HL-60 (cell line): ENCODE results near the gene SERPINB7.

Experiments used
- DNase-seq, 2 experiments: peaks; one replicate each; pipeline ENCODE4 v3.0.0-alpha.2; 2010 to 2020; ENCODE audit warnings: low read depth in 1 of 2, low spot score in 1 of 2
- H3K27ac ChIP-seq: fragments of 250-450 bp; sonication (Bioruptor Pico); replicated peaks from 2 replicates; pipeline ENCODE4 v1.5.1; 2020; ENCODE audit warnings: mild to moderate bottlenecking, moderate library complexity
- H3K27me3 ChIP-seq: fragments of 250-450 bp; sonication (Bioruptor Pico); 2 replicates; pipeline ENCODE4 v1.5.1; 2021; ENCODE audit warnings: mild to moderate bottlenecking, moderate library complexity; ENCODE audit not compliant: insufficient read depth, poor library complexity, severe bottlenecking
- H3K4me3 ChIP-seq: replicated peaks from 2 replicates; pipeline ENCODE4 v1.5.1; 2011; ENCODE audit warnings: mild to moderate bottlenecking, control low read depth, low read length; ENCODE audit not compliant: insufficient read depth
- GABPA ChIP-seq: IDR thresholded peaks from 2 replicates; pipeline ENCODE4 v1.6.1; 2012; ENCODE audit warnings: low read depth
- POLR2AphosphoS5 ChIP-seq: IDR thresholded peaks from 2 replicates; pipeline ENCODE4 v1.6.1; 2012; ENCODE audit warnings: low read depth
- SPI1 ChIP-seq: IDR thresholded peaks from 2 replicates; pipeline ENCODE4 v1.6.1; 2012; ENCODE audit warnings: low read depth, mild to moderate bottlenecking, borderline replicate concordance
- TF ChIP-seq, protein P1 (sequence below): IDR thresholded peaks from one replicate; pipeline ENCODE4 v1.5.1; 2011; ENCODE audit warnings: low read length, control low read depth, inconsistent platforms; ENCODE audit not compliant: insufficient read depth
- TF ChIP-seq, protein P2 (sequence below): IDR thresholded peaks from 2 replicates; pipeline ENCODE4 v1.6.1; 2012; ENCODE audit warnings: low read depth; ENCODE audit not compliant: insufficient replicate concordance

SERPINB7 gene

DNA sequence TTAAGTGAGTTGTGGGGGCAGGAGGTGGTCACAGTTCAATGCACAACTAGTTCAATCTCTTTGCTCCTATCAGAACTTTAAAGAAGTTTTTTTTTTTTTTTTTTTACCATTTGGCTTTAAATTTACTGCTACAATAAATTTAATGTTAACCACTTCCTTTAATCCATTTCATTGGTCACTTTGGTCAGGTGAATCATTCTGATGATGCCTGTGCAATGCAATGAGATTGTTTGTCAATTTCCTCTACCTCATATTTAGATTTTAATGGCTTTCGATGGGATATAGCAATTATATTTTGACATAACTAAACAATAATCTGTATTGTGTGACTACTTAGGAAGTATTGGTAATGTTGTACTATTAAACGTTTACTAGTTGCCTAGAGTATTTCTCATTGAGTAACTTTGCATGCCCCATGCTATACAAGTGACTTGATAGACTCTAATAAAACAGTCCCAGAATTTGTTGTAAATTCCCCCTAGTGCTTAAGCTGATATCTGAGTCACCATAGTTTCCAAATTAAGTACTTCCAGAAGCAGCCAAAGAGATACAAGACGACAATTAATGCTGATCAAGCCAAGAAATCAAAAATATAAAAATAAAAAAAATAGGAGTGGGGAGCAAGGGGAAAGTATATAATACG lies 59.4 kb downstream of the SERPINB7 start:
- H3K27ac ChIP-seq, result no peak overlapping the region
- no peak for DNase-seq
- H3K4me3 ChIP-seq, result no peak overlapping the region
- no peak for TF ChIP-seq GABPA
- TF ChIP-seq, protein P1, sequence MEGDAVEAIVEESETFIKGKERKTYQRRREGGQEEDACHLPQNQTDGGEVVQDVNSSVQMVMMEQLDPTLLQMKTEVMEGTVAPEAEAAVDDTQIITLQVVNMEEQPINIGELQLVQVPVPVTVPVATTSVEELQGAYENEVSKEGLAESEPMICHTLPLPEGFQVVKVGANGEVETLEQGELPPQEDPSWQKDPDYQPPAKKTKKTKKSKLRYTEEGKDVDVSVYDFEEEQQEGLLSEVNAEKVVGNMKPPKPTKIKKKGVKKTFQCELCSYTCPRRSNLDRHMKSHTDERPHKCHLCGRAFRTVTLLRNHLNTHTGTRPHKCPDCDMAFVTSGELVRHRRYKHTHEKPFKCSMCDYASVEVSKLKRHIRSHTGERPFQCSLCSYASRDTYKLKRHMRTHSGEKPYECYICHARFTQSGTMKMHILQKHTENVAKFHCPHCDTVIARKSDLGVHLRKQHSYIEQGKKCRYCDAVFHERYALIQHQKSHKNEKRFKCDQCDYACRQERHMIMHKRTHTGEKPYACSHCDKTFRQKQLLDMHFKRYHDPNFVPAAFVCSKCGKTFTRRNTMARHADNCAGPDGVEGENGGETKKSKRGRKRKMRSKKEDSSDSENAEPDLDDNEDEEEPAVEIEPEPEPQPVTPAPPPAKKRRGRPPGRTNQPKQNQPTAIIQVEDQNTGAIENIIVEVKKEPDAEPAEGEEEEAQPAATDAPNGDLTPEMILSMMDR, result no peak
- TF ChIP-seq, protein P2, sequence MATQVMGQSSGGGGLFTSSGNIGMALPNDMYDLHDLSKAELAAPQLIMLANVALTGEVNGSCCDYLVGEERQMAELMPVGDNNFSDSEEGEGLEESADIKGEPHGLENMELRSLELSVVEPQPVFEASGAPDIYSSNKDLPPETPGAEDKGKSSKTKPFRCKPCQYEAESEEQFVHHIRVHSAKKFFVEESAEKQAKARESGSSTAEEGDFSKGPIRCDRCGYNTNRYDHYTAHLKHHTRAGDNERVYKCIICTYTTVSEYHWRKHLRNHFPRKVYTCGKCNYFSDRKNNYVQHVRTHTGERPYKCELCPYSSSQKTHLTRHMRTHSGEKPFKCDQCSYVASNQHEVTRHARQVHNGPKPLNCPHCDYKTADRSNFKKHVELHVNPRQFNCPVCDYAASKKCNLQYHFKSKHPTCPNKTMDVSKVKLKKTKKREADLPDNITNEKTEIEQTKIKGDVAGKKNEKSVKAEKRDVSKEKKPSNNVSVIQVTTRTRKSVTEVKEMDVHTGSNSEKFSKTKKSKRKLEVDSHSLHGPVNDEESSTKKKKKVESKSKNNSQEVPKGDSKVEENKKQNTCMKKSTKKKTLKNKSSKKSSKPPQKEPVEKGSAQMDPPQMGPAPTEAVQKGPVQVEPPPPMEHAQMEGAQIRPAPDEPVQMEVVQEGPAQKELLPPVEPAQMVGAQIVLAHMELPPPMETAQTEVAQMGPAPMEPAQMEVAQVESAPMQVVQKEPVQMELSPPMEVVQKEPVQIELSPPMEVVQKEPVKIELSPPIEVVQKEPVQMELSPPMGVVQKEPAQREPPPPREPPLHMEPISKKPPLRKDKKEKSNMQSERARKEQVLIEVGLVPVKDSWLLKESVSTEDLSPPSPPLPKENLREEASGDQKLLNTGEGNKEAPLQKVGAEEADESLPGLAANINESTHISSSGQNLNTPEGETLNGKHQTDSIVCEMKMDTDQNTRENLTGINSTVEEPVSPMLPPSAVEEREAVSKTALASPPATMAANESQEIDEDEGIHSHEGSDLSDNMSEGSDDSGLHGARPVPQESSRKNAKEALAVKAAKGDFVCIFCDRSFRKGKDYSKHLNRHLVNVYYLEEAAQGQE, result no peak
- TF ChIP-seq POLR2AphosphoS5, result no peak
- TF ChIP-seq SPI1, result no peak
- H3K27me3 ChIP-seq, result no peaks in the 10 kb centered on the region

DNA sequence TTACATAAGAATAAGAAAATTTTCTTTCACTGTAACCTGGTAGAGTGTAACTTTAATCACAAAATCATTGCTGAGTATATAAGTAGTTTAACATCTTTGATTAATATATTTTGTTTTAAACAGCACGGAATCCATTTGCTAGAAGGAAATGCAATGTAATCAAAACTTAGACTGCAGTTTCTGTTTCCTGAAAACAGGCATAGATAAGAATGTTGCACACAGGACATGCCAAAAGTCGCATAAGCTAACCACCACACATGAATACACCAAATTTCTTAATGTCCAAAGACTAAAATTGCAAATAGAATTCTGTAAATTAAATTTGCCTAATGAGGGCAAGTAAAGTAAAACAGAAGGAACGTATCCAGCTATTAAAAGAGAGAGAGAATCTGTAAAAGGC lies 61.2 kb downstream of the SERPINB7 start:
- H3K4me3 ChIP-seq, result no peak overlapping the region
- H3K27ac ChIP-seq, result no peak overlapping the region
- DNase-seq, result no peak
- TF ChIP-seq GABPA, result no peak
- TF ChIP-seq SPI1, result no peak
- TF ChIP-seq, protein P1, result no peak
- TF ChIP-seq POLR2AphosphoS5, result no peak
- TF ChIP-seq, protein P2, result no peak
- H3K27me3 ChIP-seq, result no peaks in the 10 kb centered on the region

DNA sequence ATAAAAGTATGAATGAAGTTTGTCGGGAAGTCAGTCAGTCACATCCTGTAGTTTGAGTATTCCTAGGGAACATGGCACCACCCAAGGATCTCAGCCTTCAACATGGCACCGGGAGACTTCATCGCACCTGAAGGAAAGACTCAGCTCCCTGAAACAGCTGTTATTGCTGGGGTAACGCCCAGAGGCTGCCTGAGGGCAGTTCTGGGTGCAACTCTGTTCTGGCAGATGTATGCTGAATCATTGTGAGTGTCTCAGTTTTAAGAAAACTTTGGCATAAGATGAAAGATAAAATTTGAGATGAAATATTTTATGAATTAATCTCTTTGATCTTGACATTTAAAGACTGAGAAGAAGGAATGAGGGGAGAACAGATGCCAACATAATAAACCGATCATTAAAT lies 62.4 kb downstream of the SERPINB7 start:
- H3K27ac ChIP-seq, result no peak overlapping the region
- TF ChIP-seq, protein P2, result no peak
- TF ChIP-seq SPI1 (no peak), POLR2AphosphoS5 (no peak), GABPA (no peak)
- TF ChIP-seq, protein P1, result no peak
- DNase-seq, result no peak
- no peaks in the 10 kb centered on the region for H3K27me3 ChIP-seq
- no peak overlapping the region for H3K4me3 ChIP-seq
